Measurements from ENCODE around the gene SUSD1. TPM values are rescaled to one million over a fixed set of nuclear protein-coding genes. Genes with fewer than 3 reads are reported as not detected.
A peak's percentile ranks its signal among the peaks of the same experiment; 100 is the strongest.

The SUSD1 gene
- total and polyA plus RNA-seq, 9 of the 15 experiments (the other 6 are each of a cell fraction or from before 2014, with no cell fraction given), result 10.9 to 44.4 (median 36.1) TPM

GRCh38 chr9:112194969-112195431, 19.9 kb upstream of the SUSD1 start (continued):
- TF ChIP-seq CHD7 (IDR thresholded peaks at IDR 0.05; ENCODE audit: low read depth, low read length) (no peak), TAF9B (IDR thresholded peaks at IDR 0.05; ENCODE audit: partially characterized antibody) (no peak), NR0B1 (IDR thresholded peaks at IDR 0.05; ENCODE audit: partially characterized antibody) (no peak), ETV6 (IDR thresholded peaks at IDR 0.05; ENCODE audit: borderline replicate concordance in 1 of 2, low read depth in 2 of 2, low read length in 1 of 2) (no peak), ETV6 (CRISPR knock-in tag; IDR thresholded peaks at IDR 0.05; ENCODE audit: borderline replicate concordance) (no peak), ARID1B (IDR thresholded peaks at IDR 0.05) (no peak), ZNF79 (CRISPR knock-in tag; IDR thresholded peaks at IDR 0.05; ENCODE audit: low read depth) (peak; percentile 54; the same call in 1 of the 2 replicates), U2AF1 (optimal IDR thresholded peaks at IDR 0.05; ENCODE audit: low read depth, low read length) (no peak), ZNF445 (CRISPR knock-in tag; IDR thresholded peaks at IDR 0.05; ENCODE audit: low read depth) (no peak), NCOR1 (IDR thresholded peaks at IDR 0.05) (0 out of 2 replicates have a peak, but pooled peaks have one; percentile 6), ILF3 (IDR thresholded peaks at IDR 0.05; ENCODE audit: borderline replicate concordance) (no peak), TEAD2 (tag; IDR thresholded peaks at IDR 0.05) (peak; percentile 57; the same call in 1 of the 2 replicates), HDAC8 (tag; IDR thresholded peaks at IDR 0.05) (peak; percentile 72; the same call in 1 of the 2 replicates), PTRF (tag; IDR thresholded peaks at IDR 0.05) (peak; percentile 52; the same call in 1 of the 2 replicates), SRSF1 (IDR thresholded peaks at IDR 0.05; ENCODE audit: low read depth, low read length) (no peak)

Data from K562 (cell line).